GM21576 (cell line): ENCODE results near the gene TIMM10B.
"Not testable (repeated sequence)": the region's sequence is repeated elsewhere in the genome, so short reads cannot be mapped to it uniquely, and the experiment has no call there.

Source experiments
- ATAC-seq: cut with Tn5 transposase; IDR thresholded peaks from one replicate; pipeline ENCODE4 v1.9.1; 2021; ENCODE audit warnings: mild to moderate bottlenecking, moderate library complexity; ENCODE audit not compliant: unreplicated experiment

The TIMM10B gene

DNA sequence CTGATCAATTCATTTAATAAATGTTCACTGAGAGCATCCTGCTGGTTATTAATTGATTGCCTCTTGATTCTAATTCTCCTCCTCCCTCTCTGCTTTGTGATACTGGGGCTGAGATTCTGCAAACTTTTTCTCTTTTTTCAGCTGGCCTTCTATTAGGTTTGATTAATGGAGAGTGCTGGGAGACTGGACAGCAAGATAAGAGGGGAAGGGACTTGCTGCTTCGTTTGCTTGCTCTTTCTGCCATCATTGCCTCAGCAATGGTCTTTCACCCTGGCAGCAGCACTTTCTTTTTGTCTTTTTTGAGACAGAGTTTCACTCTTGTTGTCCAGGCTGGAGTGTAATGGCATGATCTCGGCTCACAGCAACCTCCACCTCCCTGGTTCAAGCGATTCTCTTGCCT, 22.9 kb downstream of the TIMM10B start:
- ATAC-seq, result no peak

- ATAC-seq, result no peak
These were observed 24.4 kb downstream of the TIMM10B start for GRCh38 chr11:6505577-6506240.

DNA sequence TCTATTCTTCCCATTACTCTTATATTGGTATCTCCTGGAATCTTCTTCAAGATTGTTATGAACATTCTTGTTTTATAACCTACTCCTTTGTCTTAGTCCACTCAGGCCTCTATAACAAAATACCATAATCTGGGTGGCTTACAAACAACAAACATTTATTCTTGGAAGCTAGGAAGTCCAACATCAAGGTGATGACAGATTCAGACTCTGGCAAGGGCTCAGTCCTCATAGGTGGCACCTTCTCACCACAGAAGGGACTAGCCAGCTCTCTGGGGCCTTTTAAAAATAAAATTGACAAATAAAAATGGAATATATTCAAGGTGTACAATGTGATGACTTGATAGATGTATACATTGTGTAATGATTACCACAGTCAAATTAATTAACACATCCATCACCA, 35.6 kb downstream of the TIMM10B start:
- ATAC-seq, result no peak

DNA sequence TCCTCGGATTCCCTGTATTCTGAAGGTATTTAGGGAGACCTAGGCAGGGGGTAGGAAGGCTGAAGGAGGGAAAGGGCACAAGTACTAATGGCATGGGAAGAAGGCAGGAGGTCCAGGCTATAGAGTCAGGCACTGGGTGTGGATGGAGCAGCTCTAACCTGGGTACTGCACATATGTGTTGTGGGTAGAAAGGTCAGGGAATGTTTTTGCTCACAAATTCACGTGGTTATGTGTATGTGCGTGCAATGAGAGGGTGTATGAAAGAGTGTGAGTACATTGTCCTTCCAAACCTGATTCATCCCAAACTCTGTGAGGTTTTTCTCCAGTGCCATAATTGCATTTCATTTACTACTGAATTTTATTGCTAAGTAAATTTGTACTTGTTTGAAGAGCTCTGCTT, 39.0 kb downstream of the TIMM10B start:
- no peak for ATAC-seq

DNA sequence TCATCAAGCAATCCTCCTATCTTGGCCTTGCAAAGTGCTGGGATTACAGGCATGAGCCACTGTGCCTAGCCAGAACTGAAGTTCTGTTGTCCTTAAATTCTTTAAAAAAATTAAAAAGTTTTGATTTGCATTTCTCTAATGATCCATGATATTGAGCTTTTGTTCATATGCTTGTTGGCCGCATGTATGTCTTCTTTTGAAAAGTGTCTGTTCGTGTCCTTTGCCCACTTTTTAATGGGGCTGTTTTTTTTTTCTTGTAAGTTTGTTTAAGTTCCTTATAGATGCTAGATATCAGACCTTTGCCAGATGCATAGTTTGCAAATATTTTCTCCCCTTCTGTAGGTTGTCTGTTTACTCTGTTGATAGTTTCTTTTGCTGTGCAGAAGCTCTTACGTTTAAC, 40.6 kb downstream of the TIMM10B start:
- ATAC-seq, result not testable (repeated sequence)

- ATAC-seq, result no peak
These were observed 42.0 kb downstream of the TIMM10B start for GRCh38 chr11:6523253-6523652.

DNA sequence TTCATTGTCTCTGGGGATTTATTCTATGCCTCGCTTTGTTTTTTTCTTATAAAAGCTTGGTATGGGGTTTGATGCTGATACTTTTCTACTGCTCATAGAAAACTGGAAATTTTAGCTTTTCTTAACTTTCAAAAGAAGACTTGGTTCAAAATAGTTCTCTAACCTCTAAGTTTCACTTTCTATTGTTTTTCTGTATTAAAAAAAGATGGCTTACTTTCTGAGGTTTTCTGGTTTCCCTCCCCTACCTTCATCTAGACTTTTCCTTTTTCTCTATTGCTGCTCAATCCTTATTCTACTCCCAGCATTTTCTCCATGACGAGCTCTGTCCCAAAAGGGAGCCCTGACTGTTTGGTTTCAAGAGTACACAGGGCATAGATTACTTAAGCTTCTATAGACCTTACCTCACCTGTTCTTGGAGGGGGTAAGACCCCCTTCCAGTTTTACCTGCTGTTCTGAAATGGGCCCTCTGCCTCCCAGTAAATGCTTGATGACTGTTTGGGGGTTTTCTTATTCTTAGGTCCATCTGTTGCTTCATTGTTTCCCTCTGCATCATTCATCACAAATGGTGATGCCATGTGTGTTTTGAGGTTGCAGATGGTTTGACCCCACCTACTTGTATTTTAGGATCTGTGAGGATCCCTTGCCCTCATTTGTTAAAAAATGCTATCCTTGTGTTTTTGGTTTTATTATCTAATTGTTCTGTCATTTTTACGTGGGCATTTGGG, 45.3 kb downstream of the TIMM10B start:
- ATAC-seq, result no peak

GRCh38 chr11:6529266-6529665, 48.0 kb downstream of the TIMM10B start:
- no peak for ATAC-seq

- no peak for ATAC-seq
These were observed 49.5 kb downstream of the TIMM10B start for GRCh38 chr11:6530848-6531247.

- no peak for ATAC-seq
These were observed 50.0 kb downstream of the TIMM10B start for GRCh38 chr11:6531267-6531752.
